Measurements from ENCODE around the gene OR8B3. TPM values are rescaled to one million over a fixed set of nuclear protein-coding genes. Genes with fewer than 3 reads are reported as not detected.

Gene OR8B3, protein sequence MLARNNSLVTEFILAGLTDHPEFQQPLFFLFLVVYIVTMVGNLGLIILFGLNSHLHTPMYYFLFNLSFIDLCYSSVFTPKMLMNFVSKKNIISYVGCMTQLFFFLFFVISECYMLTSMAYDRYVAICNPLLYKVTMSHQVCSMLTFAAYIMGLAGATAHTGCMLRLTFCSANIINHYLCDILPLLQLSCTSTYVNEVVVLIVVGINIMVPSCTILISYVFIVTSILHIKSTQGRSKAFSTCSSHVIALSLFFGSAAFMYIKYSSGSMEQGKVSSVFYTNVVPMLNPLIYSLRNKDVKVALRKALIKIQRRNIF
- total RNA-seq = not detected
- polyA plus RNA-seq = not detected
- long read RNA-seq, donor 1 = 0 reads
- long read RNA-seq, donor 2 = 0 reads
- long read RNA-seq, donor 3 = 0 reads
- long read RNA-seq, donor 4 = 0 reads
- long read RNA-seq, donor 5 = 0 reads
- long read RNA-seq, donor 6 = 0 reads
- long read RNA-seq, donor 7 = 0 reads
- long read RNA-seq, donor 8 = 0 reads
- long read RNA-seq, donor 9 = 0 reads
- long read RNA-seq, donor 10 = 0 reads

DNA sequence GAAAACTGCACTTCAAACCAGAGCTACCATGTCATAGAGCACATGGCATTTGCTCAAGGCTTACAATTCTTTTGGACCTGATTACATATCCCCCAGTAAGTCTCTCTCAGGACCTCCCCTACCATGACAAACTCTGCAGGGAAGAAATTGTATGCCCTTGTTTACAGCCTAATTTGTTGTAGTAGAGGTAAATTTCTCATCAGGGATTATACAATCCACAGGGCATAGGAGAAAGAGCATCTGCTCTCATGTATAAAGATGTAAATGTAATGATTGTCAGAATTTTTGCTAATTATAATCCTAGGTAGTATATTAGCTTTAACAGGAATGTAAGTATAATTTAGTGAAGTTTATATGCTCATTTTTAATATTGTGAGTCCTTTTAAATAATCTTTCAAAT lies at the start of gene OR8B3:
Gene OR8B3 (minus strand): TSS at position 101 of the 400 bp plus-strand sequence. CDS start 1,673 bp downstream, outside the sequence.
- no peak within 1 kb of the TSS for H3K4me3 ChIP-seq (ENCODE audit: low read length in 2 of 2)
- H3K4me1 ChIP-seq (ENCODE audit: control insufficient read depth in 2 of 2, insufficient read depth in 2 of 2, low read length in 2 of 2) = no peaks in the 10 kb centered on the region
- no peak for DNase-seq (ENCODE audit: low read depth in 6 of 9, low spot score in 9 of 9)
- no peaks in the 10 kb centered on the region for H3K36me3 ChIP-seq (ENCODE audit: control insufficient read depth in 2 of 2, insufficient read depth in 2 of 2, low read length in 1 of 2)
- no peaks in the 10 kb centered on the region for H3K9me3 ChIP-seq (ENCODE audit: control insufficient read depth in 2 of 2, insufficient read depth in 1 of 2, low read length in 1 of 2)
- no peaks in the 10 kb centered on the region for H3K27me3 ChIP-seq (ENCODE audit: control insufficient read depth in 2 of 2, insufficient read depth in 1 of 2, low read length in 1 of 2)
- H3K27ac ChIP-seq (ENCODE audit: low read depth in 1 of 2, low read length in 1 of 2) = no peak within 1 kb of the TSS

DNA sequence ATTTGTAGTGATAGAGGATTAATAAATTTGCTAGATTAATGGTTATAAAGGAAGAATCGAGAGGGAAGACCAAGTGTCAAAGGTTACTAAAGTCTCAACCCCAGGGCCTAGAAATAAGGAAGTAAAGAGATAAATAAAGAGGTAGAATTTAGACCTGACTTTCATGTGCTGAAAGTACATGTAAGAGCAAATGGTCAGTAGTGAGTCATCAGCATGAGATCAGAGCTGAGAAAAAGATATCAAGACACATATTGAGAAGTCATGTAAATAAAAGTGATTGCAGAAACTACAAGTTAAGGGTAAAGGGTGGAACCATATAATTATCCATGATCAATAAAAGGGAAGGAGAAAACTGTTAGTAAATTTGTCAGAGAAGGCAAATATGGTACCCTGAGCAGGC lies 48.1 kb upstream of the OR8B3 start:
- no peaks in the 10 kb centered on the region for H3K27me3 ChIP-seq (ENCODE audit: control insufficient read depth in 2 of 2, insufficient read depth in 1 of 2, low read length in 1 of 2)
- no peaks in the 10 kb centered on the region for H3K36me3 ChIP-seq (ENCODE audit: control insufficient read depth in 2 of 2, insufficient read depth in 2 of 2, low read length in 1 of 2)
- DNase-seq (ENCODE audit: low read depth in 6 of 9, low spot score in 9 of 9) = no peak
- H3K4me3 ChIP-seq (ENCODE audit: low read length in 2 of 2) = no peak overlapping the region
- no peak overlapping the region for H3K27ac ChIP-seq (ENCODE audit: low read depth in 1 of 2, low read length in 1 of 2)
- WGBS = 92% methylated on average over 1 of the region's 1 CpG
- no peaks in the 10 kb centered on the region for H3K4me1 ChIP-seq (ENCODE audit: control insufficient read depth in 2 of 2, insufficient read depth in 2 of 2, low read length in 2 of 2)
- H3K9me3 ChIP-seq (ENCODE audit: control insufficient read depth in 2 of 2, insufficient read depth in 1 of 2, low read length in 1 of 2) = no peaks in the 10 kb centered on the region

DNA sequence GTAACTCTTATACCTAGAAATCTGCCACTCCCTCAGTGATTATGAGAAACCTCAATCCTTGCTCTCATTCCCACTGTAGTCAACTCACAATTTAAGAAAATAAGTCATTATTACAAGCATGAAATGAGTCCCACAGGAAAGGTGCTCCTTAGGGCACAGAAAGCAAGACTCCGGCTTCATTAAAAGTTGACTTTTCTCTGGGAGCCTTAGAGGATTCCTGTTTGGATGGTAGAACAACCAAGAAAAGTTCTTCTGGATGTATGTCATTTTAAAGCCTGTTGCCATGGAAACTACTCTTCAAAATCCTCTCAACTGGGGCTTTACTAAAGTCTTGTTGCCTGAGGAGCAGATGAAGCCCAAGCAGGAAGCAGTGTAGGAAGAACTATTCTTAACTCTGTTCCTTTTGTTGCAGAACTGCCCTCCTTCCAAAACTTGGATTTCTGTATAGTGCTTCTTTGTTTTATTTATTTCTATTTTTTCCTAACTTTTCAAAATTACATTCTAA lies 46.9 kb upstream of the OR8B3 start, which contains the start of gene OR8B8:
Gene OR8B8 (minus strand): TSS at position 51 of the 505 bp plus-strand sequence. CDS start 4,611 bp downstream, outside the sequence.
- WGBS = 98% methylated on average over 1 of the region's 1 CpG
- no peak within 1 kb of the TSS for H3K4me3 ChIP-seq (ENCODE audit: low read length in 2 of 2)
- no peaks in the 10 kb centered on the region for H3K4me1 ChIP-seq (ENCODE audit: control insufficient read depth in 2 of 2, insufficient read depth in 2 of 2, low read length in 2 of 2)
- no peaks in the 10 kb centered on the region for H3K36me3 ChIP-seq (ENCODE audit: control insufficient read depth in 2 of 2, insufficient read depth in 2 of 2, low read length in 1 of 2)
- H3K27ac ChIP-seq (ENCODE audit: low read depth in 1 of 2, low read length in 1 of 2) = no peak within 1 kb of the TSS
- H3K9me3 ChIP-seq (ENCODE audit: control insufficient read depth in 2 of 2, insufficient read depth in 1 of 2, low read length in 1 of 2) = no peaks in the 10 kb centered on the region
- H3K27me3 ChIP-seq (ENCODE audit: control insufficient read depth in 2 of 2, insufficient read depth in 1 of 2, low read length in 1 of 2) = no peaks in the 10 kb centered on the region
- DNase-seq (ENCODE audit: low read depth in 6 of 9, low spot score in 9 of 9) = no peak

DNA sequence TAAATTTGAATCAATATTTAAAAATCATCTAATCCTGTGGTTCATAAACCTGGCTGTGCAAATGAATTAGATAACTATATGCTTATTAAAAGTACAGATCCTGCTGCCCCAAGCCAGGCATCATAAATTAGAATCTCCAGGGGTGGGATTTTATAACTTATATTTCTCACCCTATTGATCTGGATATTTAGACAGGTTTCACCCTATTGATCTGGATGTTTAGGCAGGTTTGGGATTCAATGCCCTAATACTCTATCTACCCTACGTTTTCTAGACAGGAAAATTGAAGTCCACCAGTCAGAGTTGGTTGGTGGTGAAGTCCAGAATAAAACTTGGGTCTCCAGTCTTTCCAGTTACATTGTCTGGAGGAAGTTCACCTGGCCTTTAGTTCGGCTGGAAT lies 44.0 kb upstream of the OR8B3 start:
- Histone ChIP-seq H3K4me3 (ENCODE audit: low read length in 2 of 2) (no peak overlapping the region), H3K4me1 (ENCODE audit: control insufficient read depth in 2 of 2, insufficient read depth in 2 of 2, low read length in 2 of 2) (no peaks in the 10 kb centered on the region), H3K9me3 (ENCODE audit: control insufficient read depth in 2 of 2, insufficient read depth in 1 of 2, low read length in 1 of 2) (no peaks in the 10 kb centered on the region), H3K36me3 (ENCODE audit: control insufficient read depth in 2 of 2, insufficient read depth in 2 of 2, low read length in 1 of 2) (no peaks in the 10 kb centered on the region), H3K27me3 (ENCODE audit: control insufficient read depth in 2 of 2, insufficient read depth in 1 of 2, low read length in 1 of 2) (no peaks in the 10 kb centered on the region), H3K27ac (ENCODE audit: low read depth in 1 of 2, low read length in 1 of 2) (no peak overlapping the region)
- WGBS = 88% methylated on average over 2 of the region's 2 CpGs
- no peak for DNase-seq (ENCODE audit: low read depth in 6 of 9, low spot score in 9 of 9)

DNA sequence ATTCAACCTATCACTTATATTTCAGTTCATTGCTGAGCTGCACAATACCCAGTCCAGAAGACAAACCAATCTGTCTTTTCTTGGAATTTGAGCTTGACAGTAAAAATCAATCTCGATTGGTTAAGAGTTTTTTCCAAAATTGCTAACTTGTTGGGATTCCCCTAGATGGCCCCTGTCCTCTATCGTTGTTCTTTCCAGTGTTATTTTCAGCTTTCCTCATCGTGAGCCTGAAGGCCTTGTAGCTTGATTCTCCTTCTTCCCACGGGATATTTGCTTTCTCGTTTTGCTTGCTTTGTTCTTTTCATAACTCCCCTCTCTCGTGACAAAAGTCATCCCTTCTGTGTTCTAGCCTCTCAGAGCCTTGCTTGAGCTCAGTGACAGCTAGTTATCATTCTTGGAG lies 43.6 kb upstream of the OR8B3 start:
- 87% methylated on average over 6 of the region's 6 CpGs for WGBS
- Histone ChIP-seq H3K4me1 (ENCODE audit: control insufficient read depth in 2 of 2, insufficient read depth in 2 of 2, low read length in 2 of 2) (no peaks in the 10 kb centered on the region), H3K36me3 (ENCODE audit: control insufficient read depth in 2 of 2, insufficient read depth in 2 of 2, low read length in 1 of 2) (no peaks in the 10 kb centered on the region), H3K27me3 (ENCODE audit: control insufficient read depth in 2 of 2, insufficient read depth in 1 of 2, low read length in 1 of 2) (no peaks in the 10 kb centered on the region), H3K9me3 (ENCODE audit: control insufficient read depth in 2 of 2, insufficient read depth in 1 of 2, low read length in 1 of 2) (no peaks in the 10 kb centered on the region), H3K4me3 (ENCODE audit: low read length in 2 of 2) (no peak overlapping the region), H3K27ac (ENCODE audit: low read depth in 1 of 2, low read length in 1 of 2) (no peak overlapping the region)
- DNase-seq (ENCODE audit: low read depth in 6 of 9, low spot score in 9 of 9) = no peak

DNA sequence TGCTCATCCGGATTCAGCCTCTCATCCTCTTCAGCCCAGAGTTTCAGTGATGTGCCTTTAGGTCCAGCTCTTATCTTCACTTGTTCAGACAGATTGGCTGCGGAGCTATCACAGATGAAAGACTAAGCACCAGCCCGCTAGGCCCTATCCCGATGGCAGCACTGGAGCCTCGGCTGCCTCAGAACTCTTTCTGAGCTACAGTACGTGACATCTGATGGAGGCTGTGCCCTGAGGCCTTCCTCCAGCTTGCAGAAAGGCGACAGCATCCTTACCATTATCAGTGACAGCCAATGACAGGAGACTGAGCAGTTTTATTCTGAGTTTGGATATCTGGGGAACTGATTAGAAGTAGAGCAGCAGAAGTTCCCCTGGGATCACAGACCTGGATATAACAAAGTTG lies 42.7 kb upstream of the OR8B3 start:
- H3K36me3 ChIP-seq (ENCODE audit: control insufficient read depth in 2 of 2, insufficient read depth in 2 of 2, low read length in 1 of 2) = no peaks in the 10 kb centered on the region
- no peaks in the 10 kb centered on the region for H3K4me1 ChIP-seq (ENCODE audit: control insufficient read depth in 2 of 2, insufficient read depth in 2 of 2, low read length in 2 of 2)
- H3K4me3 ChIP-seq (ENCODE audit: low read length in 2 of 2) = no peak overlapping the region
- no peaks in the 10 kb centered on the region for H3K9me3 ChIP-seq (ENCODE audit: control insufficient read depth in 2 of 2, insufficient read depth in 1 of 2, low read length in 1 of 2)
- H3K27me3 ChIP-seq (ENCODE audit: control insufficient read depth in 2 of 2, insufficient read depth in 1 of 2, low read length in 1 of 2) = no peaks in the 10 kb centered on the region
- no peak for DNase-seq (ENCODE audit: low read depth in 6 of 9, low spot score in 9 of 9)
- 94% methylated on average over 7 of the region's 7 CpGs for WGBS
- no peak overlapping the region for H3K27ac ChIP-seq (ENCODE audit: low read depth in 1 of 2, low read length in 1 of 2)

DNA sequence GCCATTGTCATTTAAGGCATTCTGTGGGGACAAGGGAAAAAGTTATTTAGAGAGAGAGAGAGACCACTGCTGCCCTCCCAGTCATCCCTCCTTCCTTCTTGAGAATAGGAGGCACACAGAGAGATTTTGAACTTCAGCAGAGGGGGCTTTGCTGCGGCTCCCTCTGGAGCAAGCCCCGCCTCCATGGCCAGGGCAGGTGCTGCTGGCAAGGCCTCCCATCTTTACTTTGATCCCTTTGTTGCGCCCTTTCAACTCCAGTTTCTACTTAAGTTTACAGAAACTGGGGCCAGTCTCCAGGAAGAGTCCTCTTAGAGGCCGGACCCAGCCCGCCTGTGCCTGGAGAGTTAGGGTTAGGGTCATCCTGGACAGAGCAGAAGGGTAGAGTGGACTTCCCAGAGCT lies 42.3 kb upstream of the OR8B3 start:
- H3K4me3 ChIP-seq (ENCODE audit: low read length in 2 of 2) = no peak overlapping the region
- no peaks in the 10 kb centered on the region for H3K36me3 ChIP-seq (ENCODE audit: control insufficient read depth in 2 of 2, insufficient read depth in 2 of 2, low read length in 1 of 2)
- DNase-seq (ENCODE audit: low read depth in 6 of 9, low spot score in 9 of 9) = no peak
- H3K9me3 ChIP-seq (ENCODE audit: control insufficient read depth in 2 of 2, insufficient read depth in 1 of 2, low read length in 1 of 2) = no peaks in the 10 kb centered on the region
- 98% methylated on average over 5 of the region's 5 CpGs for WGBS
- H3K27ac ChIP-seq (ENCODE audit: low read depth in 1 of 2, low read length in 1 of 2) = no peak overlapping the region
- no peaks in the 10 kb centered on the region for H3K27me3 ChIP-seq (ENCODE audit: control insufficient read depth in 2 of 2, insufficient read depth in 1 of 2, low read length in 1 of 2)
- H3K4me1 ChIP-seq (ENCODE audit: control insufficient read depth in 2 of 2, insufficient read depth in 2 of 2, low read length in 2 of 2) = no peaks in the 10 kb centered on the region

DNA sequence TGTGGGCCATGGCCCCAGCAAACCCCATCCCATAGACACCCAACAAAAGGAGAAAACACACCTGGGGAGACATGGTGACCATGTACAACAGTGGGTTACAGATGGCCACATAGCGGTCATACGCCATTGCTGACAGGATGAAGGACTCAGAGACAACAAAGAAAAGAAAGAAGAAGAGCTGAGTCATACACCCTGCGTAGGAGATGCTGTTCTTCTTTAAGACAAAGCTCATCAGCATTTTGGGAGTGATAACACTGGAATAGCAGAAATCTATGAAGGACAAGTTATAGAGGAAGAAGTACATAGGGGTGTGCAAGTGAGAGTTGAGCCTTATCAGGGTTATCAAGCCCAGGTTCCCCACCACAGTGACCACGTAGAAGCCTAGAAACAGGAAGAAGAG lies 41.8 kb upstream of the OR8B3 start:
- 80% methylated on average over 4 of the region's 4 CpGs for WGBS
- Histone ChIP-seq H3K36me3 (ENCODE audit: control insufficient read depth in 2 of 2, insufficient read depth in 2 of 2, low read length in 1 of 2) (no peaks in the 10 kb centered on the region), H3K4me1 (ENCODE audit: control insufficient read depth in 2 of 2, insufficient read depth in 2 of 2, low read length in 2 of 2) (no peaks in the 10 kb centered on the region), H3K4me3 (ENCODE audit: low read length in 2 of 2) (no peak overlapping the region), H3K27ac (ENCODE audit: low read depth in 1 of 2, low read length in 1 of 2) (no peak overlapping the region), H3K9me3 (ENCODE audit: control insufficient read depth in 2 of 2, insufficient read depth in 1 of 2, low read length in 1 of 2) (no peaks in the 10 kb centered on the region), H3K27me3 (ENCODE audit: control insufficient read depth in 2 of 2, insufficient read depth in 1 of 2, low read length in 1 of 2) (no peaks in the 10 kb centered on the region)
- DNase-seq (ENCODE audit: low read depth in 6 of 9, low spot score in 9 of 9) = no peak

DNA sequence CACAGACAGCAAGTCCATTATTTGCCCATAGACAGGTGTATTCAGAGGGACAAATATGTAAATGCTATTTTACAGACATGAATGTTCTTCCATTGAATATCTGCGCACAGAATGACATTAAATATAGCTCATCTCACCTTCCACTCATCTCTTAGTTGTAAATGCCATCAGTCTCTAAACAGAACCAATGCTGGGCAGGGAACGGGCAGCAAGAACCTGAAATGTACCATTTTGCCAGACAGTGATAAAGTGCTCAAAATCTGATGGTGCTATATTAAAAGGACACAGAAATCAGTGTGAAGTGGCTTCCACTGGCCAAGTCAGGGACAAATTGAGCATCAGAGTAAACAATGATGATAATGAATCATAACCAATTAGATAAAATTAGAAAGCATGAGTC lies 35.9 kb upstream of the OR8B3 start:
- Histone ChIP-seq H3K4me3 (ENCODE audit: low read length in 2 of 2) (no peak overlapping the region), H3K4me1 (ENCODE audit: control insufficient read depth in 2 of 2, insufficient read depth in 2 of 2, low read length in 2 of 2) (no peaks in the 10 kb centered on the region), H3K27me3 (ENCODE audit: control insufficient read depth in 2 of 2, insufficient read depth in 1 of 2, low read length in 1 of 2) (no peaks in the 10 kb centered on the region), H3K36me3 (ENCODE audit: control insufficient read depth in 2 of 2, insufficient read depth in 2 of 2, low read length in 1 of 2) (no peaks in the 10 kb centered on the region), H3K27ac (ENCODE audit: low read depth in 1 of 2, low read length in 1 of 2) (no peak overlapping the region), H3K9me3 (ENCODE audit: control insufficient read depth in 2 of 2, insufficient read depth in 1 of 2, low read length in 1 of 2) (no peaks in the 10 kb centered on the region)
- no peak for DNase-seq (ENCODE audit: low read depth in 6 of 9, low spot score in 9 of 9)
- 90% methylated on average over 2 of the region's 2 CpGs for WGBS

All from thymus (tissue), 14 donors.